GM08714 (cell line): ENCODE data around the gene CISTR.
"Not testable (repeated sequence)": the region's sequence is repeated elsewhere in the genome, so short reads cannot be mapped to it uniquely, and the experiment has no call there.

ENCODE experiments used
- H3K4me3 ChIP-seq: fragments of 200-500 bp; sonication (Bioruptor generic); 2 replicates; pipeline ENCODE4 v1.5.1; 2014; ENCODE audit warnings: mild to moderate bottlenecking, low read length, inconsistent platforms
- ZNF274 ChIP-seq: IDR thresholded peaks from 2 replicates; pipeline ENCODE4 v1.6.1; 2012; ENCODE audit warnings: mild to moderate bottlenecking, low read depth, low read length

The CISTR gene

DNA sequence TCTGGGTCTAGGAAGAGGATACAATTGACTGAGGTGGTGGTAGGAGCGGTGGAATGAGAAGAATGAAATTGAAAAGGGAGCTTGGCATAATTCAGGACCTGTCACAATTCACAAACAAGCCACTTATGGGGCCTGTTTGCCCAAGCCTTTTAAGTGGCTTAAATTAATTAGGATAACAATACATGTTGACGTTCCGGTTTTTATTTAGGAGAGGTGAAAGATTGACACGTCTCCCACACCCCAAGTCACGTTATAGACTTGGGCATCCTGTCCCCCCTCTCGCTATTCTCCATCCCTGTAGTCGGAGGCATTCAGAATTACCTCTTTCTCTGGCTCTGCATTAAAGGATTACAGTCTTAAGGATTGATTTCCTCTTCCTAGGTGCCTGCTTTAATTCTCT is 23.6 kb downstream of the CISTR start:
- TF ChIP-seq ZNF274 = no peak
- peak overlapping the region; percentile 73; the same call in 1 of the 2 replicates for H3K4me3 ChIP-seq

DNA sequence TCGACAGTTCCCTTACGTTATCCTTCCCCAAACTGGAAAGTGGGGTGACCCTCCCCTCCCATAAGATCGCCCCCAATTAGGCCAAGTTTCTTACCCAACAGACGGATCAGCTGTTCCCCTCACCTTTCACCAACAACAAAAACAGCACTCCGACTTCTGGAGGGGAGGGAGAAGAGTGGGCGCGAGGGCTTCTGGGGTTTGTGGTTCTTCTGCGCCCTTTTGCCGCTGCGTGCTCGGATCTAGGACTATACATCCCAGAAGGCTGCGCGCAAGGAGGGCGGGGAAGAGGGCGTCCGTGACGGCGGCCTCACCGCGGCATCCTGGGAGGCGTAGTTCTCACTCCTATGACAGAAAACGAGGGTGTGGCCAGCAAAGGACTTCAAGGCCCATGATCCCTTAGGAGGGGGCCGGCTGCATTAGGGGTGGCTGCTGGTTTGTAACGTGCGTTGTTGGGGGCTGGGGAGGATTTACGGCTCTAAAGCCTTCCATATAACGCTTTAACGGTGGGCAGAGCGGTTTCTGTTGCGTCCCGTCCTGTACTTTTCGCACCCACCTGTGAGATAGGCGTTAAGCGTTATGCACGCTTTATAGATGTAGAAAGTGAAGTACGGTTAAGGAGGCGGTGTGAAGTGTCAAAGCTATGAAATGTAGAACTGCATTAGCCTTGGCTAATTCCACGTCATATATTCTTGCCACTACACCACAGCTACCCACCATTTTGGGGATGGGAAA is 24.3 kb downstream of the CISTR start, which contains the start of gene CALCOCO1:
CALCOCO1 (minus strand) TSS at position 143 of the 732 bp plus-strand sequence. CDS start 2,210 bp downstream, outside the sequence.
- peak within 1 kb of the TSS; percentile 83 for H3K4me3 ChIP-seq
- no peak for TF ChIP-seq ZNF274

GRCh38 chr12:53726946-53727309 is 24.9 kb downstream of the CISTR start:
- peak overlapping the region; percentile 83 for H3K4me3 ChIP-seq
- no peak for TF ChIP-seq ZNF274

DNA sequence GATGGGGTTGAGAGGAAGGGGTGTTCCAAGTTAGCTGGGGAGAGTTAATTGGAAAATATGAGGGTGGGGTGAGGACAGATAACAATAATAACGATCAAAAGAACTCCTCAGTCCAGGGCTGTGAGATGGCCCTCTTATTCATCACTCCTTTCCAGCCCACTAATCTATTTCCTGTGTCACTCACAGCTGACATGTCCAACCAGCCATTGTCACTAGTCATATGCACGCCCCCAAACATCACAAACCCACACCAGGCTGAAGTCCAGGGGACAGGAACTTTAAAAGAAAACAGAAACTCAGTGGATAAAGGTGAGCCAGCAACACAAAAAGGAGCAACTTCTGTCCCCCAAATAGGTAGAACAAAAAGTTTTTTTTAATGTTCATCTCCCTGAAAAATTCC is 25.4 kb downstream of the CISTR start:
- TF ChIP-seq ZNF274 = no peak
- peak overlapping the region; percentile 83 for H3K4me3 ChIP-seq

- no peak overlapping the region for H3K4me3 ChIP-seq
- TF ChIP-seq ZNF274 = no peak
Measured at GRCh38 chr12:53725824-53726223, 26.0 kb downstream of the CISTR start.

DNA sequence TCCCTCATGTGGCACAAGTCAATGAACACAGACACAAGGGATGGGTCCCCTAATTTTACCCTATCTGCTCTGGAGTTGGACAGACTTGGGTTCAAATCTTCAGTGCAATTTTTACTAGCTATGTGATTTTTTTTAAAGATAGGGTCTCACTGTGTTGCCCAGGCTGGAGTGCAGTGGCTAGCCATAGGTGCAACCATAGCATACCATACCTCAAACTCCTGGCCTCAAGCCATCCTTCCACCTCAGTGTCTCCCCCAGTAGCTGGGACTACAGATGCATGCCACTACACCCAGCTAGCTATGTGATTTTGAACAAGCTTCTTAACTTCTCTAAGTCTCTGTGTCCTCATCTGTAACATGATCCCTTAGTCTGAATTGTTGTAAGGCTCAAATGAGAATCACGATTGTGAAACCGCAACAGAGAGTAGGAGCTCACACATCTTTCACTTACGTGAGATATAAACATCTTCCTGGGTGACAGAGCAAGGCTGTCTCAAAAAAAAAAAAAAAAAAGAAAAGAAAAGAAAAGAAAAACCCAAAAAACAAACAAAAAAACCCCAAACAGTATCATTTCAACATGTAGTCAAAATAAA is 29.2 kb downstream of the CISTR start:
- no peak for TF ChIP-seq ZNF274
- no peak overlapping the region for H3K4me3 ChIP-seq

DNA sequence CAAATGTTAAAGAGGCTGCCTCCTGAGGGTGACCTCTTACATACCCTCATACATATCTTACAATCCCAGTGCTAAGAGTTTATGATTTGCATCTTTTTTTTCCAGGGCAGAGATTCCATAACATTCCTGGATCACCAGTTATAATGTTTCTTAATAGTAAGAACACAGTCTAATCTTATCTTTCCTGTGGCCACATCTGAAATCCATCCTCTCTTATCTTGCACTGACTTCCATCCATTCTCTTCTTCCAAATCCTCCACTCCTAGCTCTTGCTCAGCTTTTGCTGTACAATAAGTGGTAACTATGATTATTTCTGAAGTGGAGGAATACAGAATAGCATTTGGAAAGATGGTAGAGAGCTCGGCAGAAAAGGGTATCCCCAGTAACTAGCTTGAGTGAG is 30.8 kb downstream of the CISTR start:
- H3K4me3 ChIP-seq = no peak overlapping the region
- TF ChIP-seq ZNF274 = no peak

GRCh38 chr12:53719649-53720048 is 32.1 kb downstream of the CISTR start:
- no peak overlapping the region for H3K4me3 ChIP-seq
- no peak for TF ChIP-seq ZNF274

GRCh38 chr12:53718567-53718966 is 33.2 kb downstream of the CISTR start:
- H3K4me3 ChIP-seq = not testable (repeated sequence)

DNA sequence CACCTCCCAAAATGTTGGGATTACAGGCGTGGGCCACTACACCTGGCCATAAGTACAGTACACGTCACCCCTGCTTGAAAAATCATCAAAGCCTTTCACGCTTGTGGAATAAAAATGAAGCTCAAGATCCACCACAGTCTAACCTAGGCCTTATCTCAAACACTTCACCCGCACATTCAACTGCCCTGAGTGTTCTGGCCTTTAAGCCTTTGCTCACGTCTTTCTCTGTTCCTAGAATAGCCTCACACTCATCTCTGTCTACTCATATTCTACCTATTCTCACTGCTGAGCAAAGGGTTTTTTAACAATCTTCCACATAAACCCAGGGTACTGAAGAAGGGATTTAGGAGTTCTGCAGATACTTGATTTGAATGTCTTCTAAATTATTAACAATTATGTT is 34.5 kb downstream of the CISTR start:
- H3K4me3 ChIP-seq = no peak overlapping the region
- no peak for TF ChIP-seq ZNF274

DNA sequence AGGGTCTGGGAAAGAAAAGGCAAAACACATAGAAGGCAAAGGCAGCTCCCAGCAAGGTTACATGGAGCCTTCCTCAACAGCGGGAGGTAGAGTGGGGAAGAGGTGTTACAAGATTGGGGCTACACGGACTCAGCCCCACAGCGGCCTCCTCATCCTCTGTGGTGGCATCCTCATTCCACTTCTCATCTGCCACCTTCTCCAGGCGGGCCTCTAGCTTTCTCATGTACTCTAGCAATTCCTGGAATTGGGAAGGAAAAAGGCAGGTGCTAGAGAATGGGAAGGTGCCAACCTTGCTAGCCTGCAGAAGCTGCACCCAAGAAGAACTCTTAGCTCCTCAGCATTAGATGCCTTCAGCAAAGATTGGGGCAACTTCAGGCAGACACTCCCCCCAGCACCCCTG is 37.8 kb downstream of the CISTR start:
- no peak overlapping the region for H3K4me3 ChIP-seq
- no peak for TF ChIP-seq ZNF274

DNA sequence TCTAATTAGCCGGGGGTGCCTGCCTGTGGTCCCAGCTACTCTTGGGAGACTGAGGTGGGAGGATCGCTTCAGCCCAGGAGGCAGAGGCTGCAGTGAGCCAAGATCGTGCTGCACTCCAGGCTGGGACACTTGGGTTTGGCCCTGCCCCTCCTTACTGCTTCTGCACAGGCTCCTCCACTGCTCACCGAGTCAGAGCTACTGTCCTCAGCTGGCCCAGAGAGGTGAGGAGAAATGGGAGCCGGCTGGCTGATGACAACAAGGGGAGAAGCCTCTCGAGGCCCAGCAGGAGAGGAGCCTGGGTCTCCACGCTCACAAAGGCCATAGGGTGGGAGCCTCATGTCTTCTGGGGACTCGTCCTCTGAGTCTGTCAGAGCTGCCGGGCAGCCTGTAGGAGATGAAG is 38.3 kb downstream of the CISTR start:
- H3K4me3 ChIP-seq = no peak overlapping the region
- no peak for TF ChIP-seq ZNF274

DNA sequence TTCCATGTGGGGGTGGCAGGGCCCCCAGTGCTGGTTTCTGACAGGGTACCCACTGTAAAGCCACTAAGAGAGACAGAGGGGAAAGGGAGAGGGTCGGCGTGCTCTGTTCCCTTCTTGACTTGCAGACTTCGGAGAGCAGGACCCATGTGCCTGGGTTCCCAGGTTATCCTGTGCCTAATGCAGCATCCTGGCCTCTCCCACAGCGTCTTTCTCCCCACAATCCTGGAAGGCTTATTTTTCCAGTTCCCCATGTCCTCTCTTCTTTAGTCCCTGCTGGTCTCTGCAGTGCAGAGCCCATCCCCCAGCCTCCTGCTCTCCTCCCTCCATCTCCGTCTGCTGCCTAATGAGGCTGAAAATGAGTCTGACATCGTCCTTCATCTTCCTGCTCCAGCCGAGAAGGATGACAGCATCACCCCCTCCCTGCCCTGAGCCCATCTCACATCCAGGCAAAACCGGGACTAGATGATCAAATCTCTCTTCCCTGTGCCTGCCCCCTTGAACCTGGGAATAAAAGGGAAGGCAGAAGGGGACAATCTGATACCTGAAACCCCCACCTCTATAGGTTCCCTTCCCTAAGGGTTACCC is 39.6 kb downstream of the CISTR start:
- no peak overlapping the region for H3K4me3 ChIP-seq
- no peak for TF ChIP-seq ZNF274

- no peak overlapping the region for H3K4me3 ChIP-seq
- no peak for TF ChIP-seq ZNF274
Measured at GRCh38 chr12:53710091-53710490, 41.7 kb downstream of the CISTR start.

DNA sequence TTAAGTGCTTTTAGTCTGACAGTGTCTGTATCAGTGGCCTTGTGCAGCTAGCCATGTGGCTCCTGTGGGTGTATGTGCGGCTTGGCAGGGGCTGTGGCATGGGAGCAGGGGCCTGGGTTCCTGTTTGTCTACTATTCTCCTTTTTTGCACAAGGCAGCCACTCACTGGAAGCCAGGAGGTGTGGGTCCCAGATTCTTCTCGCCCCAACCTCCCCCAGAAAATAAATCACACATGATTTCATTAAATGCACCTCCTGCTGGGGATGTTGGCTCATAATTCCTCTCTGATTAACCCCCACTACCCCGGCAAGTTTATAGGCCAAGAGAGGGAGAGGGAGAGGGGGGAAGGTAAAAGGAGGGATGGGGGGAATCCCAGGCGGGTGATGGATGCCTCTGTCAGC is 42.1 kb downstream of the CISTR start:
- no peak for TF ChIP-seq ZNF274

More for the DNA sequence above, 42.1 kb downstream of the CISTR start:
- H3K4me3 ChIP-seq = no peak overlapping the region
